SK-N-MC (cell line): ENCODE data around the gene HEPHL1.
"Not testable (repeated sequence)": the region's sequence is repeated elsewhere in the genome, so short reads cannot be mapped to it uniquely, and the experiment has no call there.

Experiments used
- DNase-seq: peaks from one replicate; pipeline ENCODE4 v3.0.0-alpha.2; 2011; ENCODE audit warnings: low read depth, low spot score
- H3K27ac ChIP-seq: fragments of 200-600 bp; sonication (generic); 2 replicates; pipeline ENCODE4 v1.5.1; 2016; ENCODE audit warnings: mixed run types
- H3K36me3 ChIP-seq: fragments of 200-600 bp; sonication (generic); 2 replicates; pipeline ENCODE4 v1.6.1; 2017; ENCODE audit warnings: antibody characterized with exemption, low read length, mixed read lengths; ENCODE audit not compliant: insufficient read depth
- H3K4me3 ChIP-seq: fragments of 200-600 bp; sonication (generic); 2 replicates; pipeline ENCODE4 v1.5.1; 2016
- H3K9ac ChIP-seq: fragments of 200-600 bp; sonication (generic); 2 replicates; pipeline ENCODE4 v1.8.0; 2017; ENCODE audit warnings: mixed run types, mixed read lengths; ENCODE audit not compliant: insufficient read length
- H3K9me3 ChIP-seq: fragments of 200-600 bp; sonication (generic); 2 replicates; pipeline ENCODE4 v1.6.1; 2017; ENCODE audit warnings: low read depth, mild to moderate bottlenecking, antibody characterized with exemption, low read length, moderate library complexity, mixed read lengths
- EZH2 ChIP-seq: fragments of 200-600 bp; sonication (generic); IDR thresholded peaks from one replicate; pipeline ENCODE4 v1.6.1; 2017; ENCODE audit warnings: antibody characterized with exemption
- FOXP2 ChIP-seq: optimal IDR thresholded peaks from 2 replicates; pipeline ENCODE3; 2011; ENCODE audit warnings: mild to moderate bottlenecking, moderate library complexity; ENCODE audit not compliant: insufficient read depth; ENCODE audit errors: extremely low read length, control extremely low read depth
- POLR2AphosphoS5 ChIP-seq: IDR thresholded peaks from 2 replicates; pipeline ENCODE4 v1.6.1; 2012; ENCODE audit warnings: mild to moderate bottlenecking, low read depth, low read length, borderline replicate concordance

Gene HEPHL1

GRCh38 chr11:94020777-94021481, at the start of gene HEPHL1:
HEPHL1 (plus strand) TSS chr11:94021354; CDS start chr11:94021369, 15 bp downstream.
- no peak for DNase-seq

GRCh38 chr11:93972790-93973189, 48.4 kb upstream of the HEPHL1 start:
- H3K9ac ChIP-seq, result no peak overlapping the region
- no peaks in the 10 kb centered on the region for H3K36me3 ChIP-seq
- no peaks in the 10 kb centered on the region for H3K9me3 ChIP-seq
- H3K4me3 ChIP-seq, result no peak overlapping the region
- H3K27ac ChIP-seq, result no peak overlapping the region
- no peak for DNase-seq
- TF ChIP-seq POLR2AphosphoS5, result no peak
- TF ChIP-seq FOXP2, result no peak
- no peak for TF ChIP-seq EZH2

More at GRCh38 chr11:94020777-94021481, at the start of gene HEPHL1:
- no peak within 1 kb of the TSS for H3K9ac ChIP-seq
- H3K36me3 ChIP-seq, result no peaks in the 10 kb centered on the region
- no peak within 1 kb of the TSS for H3K27ac ChIP-seq
- no peaks in the 10 kb centered on the region for H3K9me3 ChIP-seq
- no peak within 1 kb of the TSS for H3K4me3 ChIP-seq
- TF ChIP-seq FOXP2 (no peak), POLR2AphosphoS5 (no peak), EZH2 (no peak)

DNA sequence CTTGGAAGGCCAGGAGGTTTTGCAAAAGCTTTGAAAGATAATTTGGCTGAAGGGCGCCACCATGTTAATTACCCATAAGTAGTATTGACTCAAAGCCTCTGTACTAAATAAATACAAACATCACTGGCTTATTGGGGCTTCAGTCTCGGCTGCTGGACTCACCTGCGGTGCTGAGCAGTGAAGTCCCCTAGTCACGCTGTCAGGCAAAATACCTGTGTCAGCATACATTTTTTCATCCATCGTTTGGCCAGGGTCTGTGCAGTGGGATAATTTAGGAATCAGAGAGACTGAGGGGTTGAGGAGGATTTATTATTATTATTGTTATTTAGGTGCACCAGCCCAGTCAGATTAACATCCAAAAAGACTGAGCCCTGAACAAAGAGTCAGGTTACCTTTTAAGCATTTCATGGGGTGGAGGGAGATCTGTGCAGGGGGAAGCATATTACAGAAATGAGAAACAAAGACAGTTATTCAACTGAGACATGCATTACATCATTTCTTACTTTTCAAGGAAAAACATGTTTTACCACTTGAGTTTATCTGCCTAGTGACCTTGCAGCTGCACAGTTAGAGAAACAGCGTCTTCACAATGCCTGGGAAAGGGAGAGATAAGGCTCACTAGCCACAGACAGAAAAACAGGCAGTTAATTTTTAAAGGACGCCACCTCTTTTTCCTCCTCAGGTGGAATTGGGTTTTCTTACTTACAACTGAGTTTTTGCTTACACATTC, 47.7 kb upstream of the HEPHL1 start:
- not testable (repeated sequence) for H3K27ac ChIP-seq, H3K9me3 ChIP-seq, H3K36me3 ChIP-seq, H3K4me3 ChIP-seq, H3K9ac ChIP-seq, DNase-seq

DNA sequence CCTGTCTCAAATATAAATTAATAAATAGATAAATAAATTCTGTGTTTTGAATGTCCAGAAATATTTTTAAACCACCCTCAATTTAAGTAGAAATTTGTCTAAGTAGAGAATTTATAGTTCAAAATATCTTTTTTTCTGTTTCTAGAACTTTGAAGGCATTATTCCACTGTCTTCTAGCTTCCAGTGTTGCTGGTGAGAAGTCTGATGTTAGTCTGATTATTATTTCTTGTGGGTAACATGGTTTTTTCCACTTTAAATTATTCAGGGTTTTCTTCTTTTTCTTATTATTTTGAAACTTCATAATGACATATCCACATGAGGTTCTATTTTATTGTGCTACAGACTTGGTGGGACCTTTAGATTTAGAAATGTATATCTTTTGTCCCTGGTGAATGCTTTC, 46.4 kb upstream of the HEPHL1 start:
- DNase-seq, result no peak
- TF ChIP-seq FOXP2 (no peak), EZH2 (no peak), POLR2AphosphoS5 (no peak)
- H3K27ac ChIP-seq, result no peak overlapping the region

GRCh38 chr11:93976577-93977254, 44.4 kb upstream of the HEPHL1 start:
- not testable (repeated sequence) for H3K9me3 ChIP-seq, H3K9ac ChIP-seq, H3K4me3 ChIP-seq, H3K27ac ChIP-seq, DNase-seq, H3K36me3 ChIP-seq

More for the DNA sequence above, 46.4 kb upstream of the HEPHL1 start:
- no peak overlapping the region for H3K4me3 ChIP-seq
- H3K9me3 ChIP-seq, result no peaks in the 10 kb centered on the region
- H3K36me3 ChIP-seq, result no peaks in the 10 kb centered on the region
- no peak overlapping the region for H3K9ac ChIP-seq

DNA sequence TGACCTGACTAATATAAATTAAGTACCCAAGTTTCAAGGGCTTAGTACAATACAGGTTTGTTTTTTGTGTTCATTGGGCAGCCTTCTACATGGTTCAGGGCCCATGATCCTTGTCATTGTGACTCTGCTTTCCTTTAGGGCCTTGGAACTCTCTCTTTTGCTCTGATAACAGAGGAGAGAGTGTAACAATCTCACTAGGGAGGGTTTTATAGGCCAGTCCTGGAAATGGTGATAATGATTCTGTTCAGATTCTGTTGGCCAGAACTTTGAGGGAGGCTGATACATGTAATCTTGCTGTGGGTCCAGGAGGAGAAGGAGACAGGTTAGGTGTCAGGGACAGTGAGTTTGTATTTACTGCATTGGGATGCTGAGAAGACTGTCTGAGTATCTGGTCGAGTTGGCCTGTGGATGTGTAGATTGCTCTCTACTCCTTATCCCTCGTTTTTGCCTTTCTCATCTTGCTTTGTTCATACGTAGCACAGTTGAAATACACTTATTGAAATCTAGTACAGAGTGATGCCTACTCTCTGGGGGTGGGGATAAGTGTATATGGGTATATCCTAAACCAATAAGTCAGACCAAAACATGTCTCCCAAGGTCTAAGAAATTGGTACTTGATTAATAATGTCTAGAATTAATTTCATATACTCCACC, 37.5 kb upstream of the HEPHL1 start:
- H3K27ac ChIP-seq, result no peak overlapping the region
- TF ChIP-seq FOXP2 (no peak), POLR2AphosphoS5 (no peak), EZH2 (no peak)
- no peaks in the 10 kb centered on the region for H3K36me3 ChIP-seq
- no peak overlapping the region for H3K4me3 ChIP-seq
- H3K9ac ChIP-seq, result no peak overlapping the region
- no peaks in the 10 kb centered on the region for H3K9me3 ChIP-seq
- DNase-seq, result no peak

DNA sequence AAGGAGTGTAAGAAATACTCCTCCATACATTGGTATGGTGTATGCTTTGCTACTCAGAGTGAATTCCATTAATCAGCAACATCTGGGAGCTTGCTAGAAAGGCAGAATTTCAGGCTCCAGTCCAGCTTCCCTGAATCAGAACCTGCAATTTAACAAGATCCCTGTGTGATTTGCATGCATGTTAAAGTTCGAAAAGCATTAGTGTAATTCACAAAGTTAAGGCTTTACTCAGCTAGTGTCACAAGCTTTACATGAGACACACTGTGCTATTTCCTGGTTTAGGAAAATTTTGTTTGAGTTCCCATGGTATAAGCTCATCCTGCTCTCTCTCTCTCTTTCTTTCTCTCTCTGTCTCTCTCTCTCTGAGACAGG, 37.0 kb upstream of the HEPHL1 start:
- DNase-seq, result no peak
- H3K4me3 ChIP-seq, result no peak overlapping the region
- H3K27ac ChIP-seq, result no peak overlapping the region
- H3K36me3 ChIP-seq, result no peaks in the 10 kb centered on the region
- TF ChIP-seq POLR2AphosphoS5, result no peak
- TF ChIP-seq EZH2, result no peak
- TF ChIP-seq FOXP2, result no peak
- no peak overlapping the region for H3K9ac ChIP-seq
- H3K9me3 ChIP-seq, result no peaks in the 10 kb centered on the region

DNA sequence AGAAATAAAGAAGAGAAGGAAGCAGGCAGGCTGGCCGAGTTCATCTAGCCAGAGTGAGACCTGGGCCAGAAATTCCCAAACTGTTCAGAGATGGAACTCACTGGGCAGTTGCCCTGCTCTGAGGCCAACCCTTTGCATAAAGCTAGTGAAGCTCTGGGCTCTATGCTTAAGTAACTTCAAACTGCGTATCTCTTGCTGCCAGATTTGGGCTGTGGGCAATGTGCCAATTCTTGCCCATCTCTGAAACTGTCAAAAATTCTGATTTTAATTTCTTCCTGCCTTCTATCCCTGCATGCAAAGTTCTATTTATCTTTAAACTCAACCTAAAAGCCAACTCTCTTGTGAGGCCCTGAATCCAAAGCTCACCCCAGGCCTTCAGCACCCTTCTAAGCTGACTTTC, 36.2 kb upstream of the HEPHL1 start:
- Histone ChIP-seq H3K4me3 (no peak overlapping the region), H3K36me3 (no peaks in the 10 kb centered on the region), H3K27ac (no peak overlapping the region), H3K9ac (no peak overlapping the region), H3K9me3 (no peaks in the 10 kb centered on the region)
- DNase-seq, result no peak
- TF ChIP-seq POLR2AphosphoS5, result no peak
- no peak for TF ChIP-seq EZH2
- TF ChIP-seq FOXP2, result no peak

DNA sequence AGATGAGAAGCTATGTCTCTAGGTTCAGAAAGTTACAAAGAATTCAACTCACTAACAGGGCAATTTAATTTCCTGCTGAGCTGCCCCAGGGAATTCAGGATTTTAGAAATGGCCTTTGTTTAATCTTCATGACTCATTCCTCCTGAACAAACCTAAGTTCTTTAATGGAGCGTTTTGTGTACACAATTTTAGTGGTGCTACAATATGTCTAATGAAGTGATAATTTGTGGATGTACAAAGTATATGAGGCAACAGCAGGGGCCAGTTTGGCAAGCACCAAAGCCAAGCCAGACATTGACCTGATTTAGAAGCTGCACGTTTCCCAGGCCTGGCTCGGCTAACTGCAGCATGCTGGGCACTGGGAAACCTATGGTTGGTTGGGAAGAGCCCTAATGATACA, 34.4 kb upstream of the HEPHL1 start:
- TF ChIP-seq FOXP2 (no peak), POLR2AphosphoS5 (no peak), EZH2 (no peak)
- no peak for DNase-seq
- no peak overlapping the region for H3K27ac ChIP-seq

More for the DNA sequence above, 34.4 kb upstream of the HEPHL1 start:
- Histone ChIP-seq H3K9ac (no peak overlapping the region), H3K9me3 (no peaks in the 10 kb centered on the region), H3K4me3 (no peak overlapping the region), H3K36me3 (no peaks in the 10 kb centered on the region)
